Upper lobe of left lung (tissue), 6 donors: ENCODE results near the gene PBLD. TPM values are rescaled to one million over a fixed set of nuclear protein-coding genes. Genes with fewer than 3 reads are reported as not detected.
"Not testable (repeated sequence)": the region's sequence is repeated elsewhere in the genome, so short reads cannot be mapped to it uniquely, and the experiment has no call there.

Experiments
- ATAC-seq, 2 donors: fragments of 200-7000 bp; cut with Tn5 transposase; one replicate each; pipeline ENCODE4 v1.9.1; 2022; ENCODE audit warnings: mild to moderate bottlenecking in 2 of 2, moderate library complexity in 2 of 2; ENCODE audit not compliant: low FRiP score in 2 of 2
- DNase-seq, 2 donors: peaks; one replicate each; pipeline ENCODE4 v3.0.0-alpha.2; 2019 to 2020
- H3K27ac ChIP-seq, 4 donors: fragments of 200-600 bp; sonication (generic); one replicate each; pipeline ENCODE4 v1.5.1; 2016 to 2019
- H3K27me3 ChIP-seq, 4 donors: fragments of 200-600 bp; sonication (generic); one replicate each; pipeline ENCODE4 v1.5.1; 2017 to 2019
- H3K36me3 ChIP-seq, 4 donors: fragments of 200-600 bp; sonication (generic); one replicate each; pipeline ENCODE4 v1.5.1; 2016 to 2019
- H3K4me1 ChIP-seq, 4 donors: fragments of 200-600 bp; sonication (generic); one replicate each; pipeline ENCODE4 v1.5.1; 2018 to 2019
- H3K4me3 ChIP-seq, 4 donors: fragments of 200-600 bp; sonication (generic); one replicate each; pipeline ENCODE4 v1.5.1; 2017 to 2019; ENCODE audit warnings: mild to moderate bottlenecking in 2 of 4, moderate library complexity in 1 of 4
- H3K9me3 ChIP-seq, 4 donors: fragments of 200-600 bp; sonication (generic); one replicate each; pipeline ENCODE4 v1.5.1; 2018 to 2019
- CTCF ChIP-seq, 6 experiments: fragments of 450-650 bp in 4 of 6; fragments of 200-600 bp in 2 of 6; sonication (generic) in 2 of 6; IDR thresholded peaks; one replicate each; pipeline ENCODE4 v1.5.1; 2016 to 2019; ENCODE audit warnings: antibody characterized with exemption in 6 of 6
- EP300 ChIP-seq, 4 donors: sonication (generic); formaldehyde crosslinking; IDR thresholded peaks; one replicate each; pipeline ENCODE4 v1.5.1; 2017; ENCODE audit warnings: antibody characterized with exemption in 4 of 4, control low read depth in 2 of 4
- POLR2A ChIP-seq, 4 donors: fragments of 450-650 bp; IDR thresholded peaks; one replicate each; pipeline ENCODE4 v1.5.1; 2016 to 2017; ENCODE audit warnings: antibody characterized with exemption in 4 of 4, mild to moderate bottlenecking in 2 of 4
- POLR2AphosphoS5 ChIP-seq, 2 donors: sonication (generic); formaldehyde crosslinking; IDR thresholded peaks; one replicate each; pipeline ENCODE4 v1.5.1; 2017; ENCODE audit warnings: antibody characterized with exemption in 2 of 2
- WGBS, 2 donors: methylation state at CpG; one replicate each; pipeline ENCODE4 v1.1.5; 2017 to 2018; 5-methylcytosine and 5-hydroxymethylcytosine counted together
- total RNA-seq, 6 donors: library from RNA; depleted of rRNA in 4 of 6; stranded (reverse); fragments of >200 nt in 4 of 6; gene quantifications; one replicate each; pipeline versions ENCODE4 v1.1.0 to v1.2.1, GENCODE V29; 2016 to 2021
- donor health status: DM: no; HTN: no; CAD: no; lungs with moderate emphysema.
- donor health status: DM: no; HTN: yes; CAD: no; lungs with severe emphysema.

PBLD gene
- total RNA-seq, 6 donors from 2014 or later, result 1.8 to 21.0 (median 4.3) TPM

DNA sequence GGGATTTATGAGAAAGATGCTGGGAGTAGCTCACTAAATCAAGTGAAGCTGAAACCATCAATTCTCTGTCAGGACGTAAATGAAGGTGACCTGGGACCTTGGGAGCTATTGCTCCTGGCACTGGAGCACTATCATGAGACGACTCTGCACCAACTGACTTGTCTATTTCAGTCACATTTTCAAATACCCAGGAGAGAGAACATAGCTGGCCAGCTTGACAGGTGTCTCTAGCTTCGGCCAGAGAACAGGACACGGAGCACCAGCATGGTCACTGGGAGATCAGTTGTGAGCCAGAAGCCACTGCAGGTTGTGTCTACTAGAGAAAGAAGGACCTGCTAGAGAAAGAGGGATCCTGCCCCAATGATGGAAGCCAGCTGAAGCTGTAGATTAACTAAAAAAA, 83.4 kb downstream of the PBLD start:
- ATAC-seq, result no peak
- WGBS, 2 donors, result 91% methylated on average over 4 of the region's 4 CpGs
- Histone ChIP-seq H3K4me3 (no peak overlapping the region), H3K9me3 (no peaks in the 10 kb centered on the region), H3K27ac (no peak overlapping the region), H3K4me1 (no peaks in the 10 kb centered on the region), H3K36me3 (no peaks in the 10 kb centered on the region), H3K27me3 (no peaks in the 10 kb centered on the region)
- no peak for DNase-seq
- no peak for TF ChIP-seq CTCF (IDR thresholded peaks at IDR 0.05)
- TF ChIP-seq EP300 (IDR thresholded peaks at IDR 0.05), result no peak
- TF ChIP-seq POLR2A (IDR thresholded peaks at IDR 0.05), result no peak
- no peak for TF ChIP-seq POLR2AphosphoS5 (IDR thresholded peaks at IDR 0.05)

DNA sequence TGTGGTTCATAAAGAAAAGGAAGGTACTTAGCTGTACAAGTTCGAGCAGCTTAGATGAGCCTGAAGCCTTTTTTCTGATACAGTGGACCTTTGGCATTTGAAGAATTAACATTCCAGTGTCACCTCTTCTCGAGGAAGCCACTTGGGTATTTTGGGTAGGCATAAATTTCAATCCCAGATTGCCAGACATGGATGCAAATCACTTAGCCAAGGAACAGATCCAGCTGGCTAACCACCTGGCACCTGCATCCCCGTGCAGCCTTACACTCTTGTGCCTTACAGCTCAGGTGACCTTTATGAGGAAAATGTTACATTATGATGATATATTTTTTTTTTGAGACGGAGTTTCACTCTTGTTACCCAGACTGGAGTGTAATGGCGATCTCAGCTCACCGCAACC, 84.8 kb downstream of the PBLD start:
- no peaks in the 10 kb centered on the region for H3K27me3 ChIP-seq
- no peak overlapping the region for H3K4me3 ChIP-seq
- no peaks in the 10 kb centered on the region for H3K4me1 ChIP-seq
- no peaks in the 10 kb centered on the region for H3K9me3 ChIP-seq
- no peaks in the 10 kb centered on the region for H3K36me3 ChIP-seq
- ATAC-seq, result no peak
- DNase-seq, result no peak
- TF ChIP-seq CTCF (IDR thresholded peaks at IDR 0.05), result no peak
- no peak for TF ChIP-seq EP300 (IDR thresholded peaks at IDR 0.05)
- no peak for TF ChIP-seq POLR2A (IDR thresholded peaks at IDR 0.05)
- no peak for TF ChIP-seq POLR2AphosphoS5 (IDR thresholded peaks at IDR 0.05)
- no peak overlapping the region for H3K27ac ChIP-seq
- 82 to 84% methylated on average over 6 of the region's 6 CpGs for WGBS, 2 donors

DNA sequence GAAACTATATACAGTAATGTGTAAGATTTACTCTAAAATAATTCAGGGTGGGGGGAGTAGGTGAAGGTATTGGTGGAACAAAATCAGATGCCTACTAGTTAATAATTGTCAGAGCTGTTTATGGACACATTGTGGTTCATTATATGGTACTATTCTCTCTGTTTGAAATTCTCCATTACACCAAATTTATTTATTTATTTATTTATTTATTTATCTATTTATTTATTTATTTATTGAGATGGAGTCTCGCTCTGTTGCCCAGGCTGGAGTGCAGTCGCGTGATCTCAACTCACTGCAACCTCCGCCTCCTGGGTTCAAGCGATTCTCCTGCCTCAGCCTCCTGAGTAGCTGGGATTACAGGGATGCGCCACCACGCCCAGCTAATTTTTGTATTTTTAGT, 86.3 kb downstream of the PBLD start:
- H3K27ac ChIP-seq, H3K4me3 ChIP-seq, DNase-seq, H3K27me3 ChIP-seq, ATAC-seq, H3K36me3 ChIP-seq, H3K9me3 ChIP-seq, H3K4me1 ChIP-seq: not testable (repeated sequence)
- 95 to 96% methylated on average over 7 of the region's 7 CpGs for WGBS, 2 donors

DNA sequence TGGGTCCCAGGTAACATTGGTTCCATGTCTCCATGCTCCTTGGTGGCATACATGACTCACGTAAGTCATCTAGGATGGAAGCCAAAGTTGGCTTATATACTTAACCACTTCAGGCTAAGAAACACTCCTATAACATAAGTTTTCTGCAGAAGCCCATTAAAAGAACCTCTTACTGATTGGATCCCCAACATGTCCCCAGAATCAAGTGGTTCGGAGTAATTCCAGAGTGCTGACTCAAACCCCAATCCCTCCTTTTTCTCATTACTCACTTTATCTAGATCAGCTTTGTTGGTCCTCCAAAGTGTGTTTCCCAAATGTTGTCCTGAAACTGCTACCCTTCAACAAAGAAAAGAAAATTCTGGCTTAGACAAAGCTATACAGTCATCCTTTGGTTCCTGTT, 90.7 kb downstream of the PBLD start:
- Histone ChIP-seq H3K4me1 (no peaks in the 10 kb centered on the region), H3K9me3 (no peaks in the 10 kb centered on the region), H3K27me3 (no peaks in the 10 kb centered on the region), H3K4me3 (no peak overlapping the region), H3K36me3 (no peaks in the 10 kb centered on the region), H3K27ac (no peak overlapping the region)
- ATAC-seq, result no peak
- no peak for TF ChIP-seq CTCF (IDR thresholded peaks at IDR 0.05)
- TF ChIP-seq POLR2A (IDR thresholded peaks at IDR 0.05), result no peak
- no peak for TF ChIP-seq EP300 (IDR thresholded peaks at IDR 0.05)
- TF ChIP-seq POLR2AphosphoS5 (IDR thresholded peaks at IDR 0.05), result no peak
- no peak for DNase-seq
- WGBS, 2 donors, result 92 to 98% methylated on average over 2 of the region's 2 CpGs

GRCh38 chr10:68239596-68240150, 93.1 kb downstream of the PBLD start:
- Histone ChIP-seq H3K36me3 (no peaks in the 10 kb centered on the region), H3K9me3 (no peaks in the 10 kb centered on the region), H3K4me1 (no peaks in the 10 kb centered on the region), H3K4me3 (no peak overlapping the region), H3K27ac (no peak overlapping the region), H3K27me3 (no peaks in the 10 kb centered on the region)
- TF ChIP-seq POLR2AphosphoS5 (IDR thresholded peaks at IDR 0.05) (no peak), CTCF (IDR thresholded peaks at IDR 0.05) (no peak), POLR2A (IDR thresholded peaks at IDR 0.05) (no peak), EP300 (IDR thresholded peaks at IDR 0.05) (no peak)
- 50 to 55% methylated on average over 5 of the region's 5 CpGs for WGBS, 2 donors
- DNase-seq (no peak), ATAC-seq (no peak)
